SK-N-SH treated with all-trans-retinoic acid at 6 μM for 48 hours (cell line): ENCODE results near the gene DLG1.

Experiments used
- ATAC-seq: fragments of 200-7000 bp; cut with Tn5 transposase; 3 replicates; pipeline ENCODE4 v1.9.1; 2020; ENCODE audit warnings: mild to moderate bottlenecking, moderate library complexity
- ARNTL ChIP-seq: fragments of 450-650 bp; formaldehyde crosslinking; IDR thresholded peaks from 2 replicates; pipeline ENCODE4 v1.5.0; 2020; ENCODE audit warnings: low read depth, mild to moderate bottlenecking, moderate library complexity, borderline replicate concordance
- BACH2 ChIP-seq: fragments of 250-450 bp; sonication (Bioruptor Pico); IDR thresholded peaks from 2 replicates; pipeline ENCODE4 v1.9.0; 2021; ENCODE audit warnings: mild to moderate bottlenecking, borderline replicate concordance
- CSDC2 ChIP-seq: fragments of 250-450 bp; sonication (Bioruptor Pico); IDR thresholded peaks from 2 replicates; pipeline ENCODE4 v1.5.0; 2020; ENCODE audit warnings: mild to moderate bottlenecking, moderate library complexity
- ESRRG ChIP-seq: fragments of 250-450 bp; sonication (Bioruptor Pico); IDR thresholded peaks from 2 replicates; pipeline ENCODE4 v1.6.1; 2021; ENCODE audit warnings: mild to moderate bottlenecking
- GLIS3 ChIP-seq: fragments of 250-450 bp; sonication (Bioruptor Pico); IDR thresholded peaks from 2 replicates; pipeline ENCODE4 v1.5.0; 2020; ENCODE audit warnings: mild to moderate bottlenecking, moderate library complexity
- ISL1 ChIP-seq: fragments of 250-450 bp; sonication (Bioruptor Pico); IDR thresholded peaks from 2 replicates; pipeline ENCODE4 v2.1.2; 2022; ENCODE audit warnings: mild to moderate bottlenecking, moderate library complexity
- OSR1 ChIP-seq: fragments of 250-450 bp; sonication (Bioruptor Pico); IDR thresholded peaks from 2 replicates; pipeline ENCODE4 v1.8.0; 2022; ENCODE audit warnings: moderate library complexity, mild to moderate bottlenecking, inconsistent platforms
- PPARA ChIP-seq: fragments of 250-450 bp; sonication (Bioruptor Pico); IDR thresholded peaks from 2 replicates; pipeline ENCODE4 v1.5.0; 2020; ENCODE audit warnings: mild to moderate bottlenecking, borderline replicate concordance
- RARB ChIP-seq: fragments of 250-450 bp; sonication (Bioruptor Pico); IDR thresholded peaks from 2 replicates; pipeline ENCODE4 v1.8.0; 2021; ENCODE audit warnings: mild to moderate bottlenecking, moderate library complexity
- TCF4 ChIP-seq: fragments of 250-450 bp; sonication (Bioruptor Pico); IDR thresholded peaks from 2 replicates; pipeline ENCODE4 v1.8.0; 2021; ENCODE audit warnings: mild to moderate bottlenecking, moderate library complexity, borderline replicate concordance
- TOX ChIP-seq: fragments of 250-450 bp; sonication (Bioruptor Pico); IDR thresholded peaks from 2 replicates; pipeline ENCODE4 v1.8.0; 2021; ENCODE audit warnings: mild to moderate bottlenecking, moderate library complexity, borderline replicate concordance
- ZC3H10 ChIP-seq: fragments of 250-450 bp; sonication (Bioruptor Pico); IDR thresholded peaks from 2 replicates; pipeline ENCODE4 v1.5.1; 2021; ENCODE audit warnings: mild to moderate bottlenecking, moderate library complexity
- ZFP3 ChIP-seq: fragments of 250-450 bp; sonication (Bioruptor Pico); IDR thresholded peaks from 2 replicates; pipeline ENCODE4 v1.5.0; 2020; ENCODE audit warnings: mild to moderate bottlenecking, moderate library complexity
- ZFP30 ChIP-seq: fragments of 450-650 bp; formaldehyde crosslinking; IDR thresholded peaks from 2 replicates; pipeline ENCODE4 v1.5.0; 2022; ENCODE audit warnings: mild to moderate bottlenecking, moderate library complexity
- ZNF565 ChIP-seq: fragments of 450-650 bp; formaldehyde crosslinking; conservative IDR thresholded peaks from 2 replicates; pipeline ENCODE4 v1.5.0; 2020; ENCODE audit warnings: low read depth, mild to moderate bottlenecking, moderate library complexity
- ZNF70 ChIP-seq: fragments of 450-650 bp; formaldehyde crosslinking; IDR thresholded peaks from 2 replicates; pipeline ENCODE4 v1.5.0; 2020; ENCODE audit warnings: mild to moderate bottlenecking, moderate library complexity
- TF ChIP-seq, protein P1 (sequence below): fragments of 250-450 bp; sonication (Bioruptor Pico); IDR thresholded peaks from 2 replicates; pipeline ENCODE4 v1.5.1; 2020; ENCODE audit warnings: low read depth, mild to moderate bottlenecking, moderate library complexity
- TF ChIP-seq, protein P2 (sequence below): fragments of 250-450 bp; sonication (Bioruptor Pico); IDR thresholded peaks from 2 replicates; pipeline ENCODE4 v1.8.0; 2021; ENCODE audit warnings: low read depth, mild to moderate bottlenecking, moderate library complexity, borderline replicate concordance
- TF ChIP-seq, protein P3 (sequence below): fragments of 250-450 bp; sonication (Bioruptor Pico); IDR thresholded peaks from 2 replicates; pipeline ENCODE4 v1.5.1; 2021; ENCODE audit warnings: mild to moderate bottlenecking, moderate library complexity
- TF ChIP-seq, protein P4 (sequence below): fragments of 250-450 bp; sonication (Bioruptor Pico); IDR thresholded peaks from 2 replicates; pipeline ENCODE4 v1.5.0; 2020; ENCODE audit warnings: mild to moderate bottlenecking, moderate library complexity

Gene DLG1

DNA sequence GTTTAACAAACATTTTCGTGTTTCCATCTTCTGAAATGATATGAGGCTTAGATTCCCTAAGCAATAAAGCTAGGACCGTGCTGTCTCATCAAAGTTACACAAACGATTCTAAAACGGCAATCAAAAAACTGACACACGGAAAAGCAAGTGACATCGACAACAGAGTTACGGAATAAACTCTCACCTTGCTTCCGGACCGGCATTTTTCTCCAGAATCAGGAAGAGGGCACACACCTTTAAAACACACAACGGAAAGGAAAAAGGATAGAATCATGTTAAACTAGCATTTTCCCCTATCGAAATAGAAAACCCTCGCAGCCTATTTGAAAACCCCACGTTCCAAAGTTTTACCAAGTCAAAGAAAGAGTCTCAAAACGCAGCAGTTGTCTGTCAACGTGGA, 1.4 kb downstream of the DLG1 start (continued):
- TF ChIP-seq ARNTL (CRISPR knock-in tag), result no peak

DNA sequence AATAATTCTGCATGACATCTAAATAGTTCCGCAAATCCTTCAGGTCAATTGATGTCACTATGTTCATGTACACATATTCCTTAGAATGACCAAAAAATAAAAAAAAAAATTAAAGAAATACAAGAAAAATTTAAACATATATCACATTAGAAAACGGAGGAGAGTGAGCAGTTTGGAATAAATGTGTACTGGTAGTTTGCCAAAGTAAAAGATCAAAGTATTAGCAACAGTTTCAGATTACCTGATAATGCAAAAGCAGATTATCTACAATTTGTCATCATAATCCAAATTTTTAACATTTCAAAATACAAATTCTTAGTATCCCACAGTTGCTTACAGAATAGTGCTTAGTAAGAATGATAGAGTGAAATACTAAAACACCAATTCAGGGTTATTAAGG, 1.9 kb downstream of the DLG1 start:
- no peak for ATAC-seq
- no peak for TF ChIP-seq TCF4 (CRISPR knock-in tag)
- TF ChIP-seq PPARA (CRISPR knock-in tag), result no peak

DNA sequence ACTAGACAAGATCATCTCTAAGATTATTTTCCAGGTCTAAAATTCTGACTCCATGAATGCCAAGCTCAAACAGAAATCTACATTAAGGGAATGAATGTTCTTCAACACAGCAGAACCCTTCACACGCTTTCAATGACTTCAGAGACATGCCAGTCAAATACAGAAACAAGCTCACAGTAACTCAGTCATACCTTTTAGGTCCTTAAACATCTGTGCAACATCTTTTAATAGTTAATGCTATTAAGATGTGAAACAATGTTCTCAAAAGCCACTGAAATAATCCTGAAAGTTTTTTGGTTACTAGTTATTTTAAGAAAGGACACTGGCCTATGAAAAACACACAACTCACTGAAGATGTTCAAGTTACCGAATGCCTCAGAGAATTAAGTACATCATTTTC, 2.5 kb downstream of the DLG1 start:
- ATAC-seq, result no peak
- TF ChIP-seq, protein P1, sequence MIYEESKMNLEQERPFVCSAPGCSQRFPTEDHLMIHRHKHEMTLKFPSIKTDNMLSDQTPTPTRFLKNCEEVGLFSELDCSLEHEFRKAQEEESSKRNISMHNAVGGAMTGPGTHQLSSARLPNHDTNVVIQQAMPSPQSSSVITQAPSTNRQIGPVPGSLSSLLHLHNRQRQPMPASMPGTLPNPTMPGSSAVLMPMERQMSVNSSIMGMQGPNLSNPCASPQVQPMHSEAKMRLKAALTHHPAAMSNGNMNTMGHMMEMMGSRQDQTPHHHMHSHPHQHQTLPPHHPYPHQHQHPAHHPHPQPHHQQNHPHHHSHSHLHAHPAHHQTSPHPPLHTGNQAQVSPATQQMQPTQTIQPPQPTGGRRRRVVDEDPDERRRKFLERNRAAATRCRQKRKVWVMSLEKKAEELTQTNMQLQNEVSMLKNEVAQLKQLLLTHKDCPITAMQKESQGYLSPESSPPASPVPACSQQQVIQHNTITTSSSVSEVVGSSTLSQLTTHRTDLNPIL (CRISPR knock-in tag), result no peak
- TF ChIP-seq ZFP3 (CRISPR knock-in tag) (no peak), TCF4 (CRISPR knock-in tag) (no peak), RARB (no peak), BACH2 (CRISPR knock-in tag) (no peak), CSDC2 (CRISPR knock-in tag) (no peak), ZC3H10 (CRISPR knock-in tag) (no peak), TOX (CRISPR knock-in tag) (no peak)

DNA sequence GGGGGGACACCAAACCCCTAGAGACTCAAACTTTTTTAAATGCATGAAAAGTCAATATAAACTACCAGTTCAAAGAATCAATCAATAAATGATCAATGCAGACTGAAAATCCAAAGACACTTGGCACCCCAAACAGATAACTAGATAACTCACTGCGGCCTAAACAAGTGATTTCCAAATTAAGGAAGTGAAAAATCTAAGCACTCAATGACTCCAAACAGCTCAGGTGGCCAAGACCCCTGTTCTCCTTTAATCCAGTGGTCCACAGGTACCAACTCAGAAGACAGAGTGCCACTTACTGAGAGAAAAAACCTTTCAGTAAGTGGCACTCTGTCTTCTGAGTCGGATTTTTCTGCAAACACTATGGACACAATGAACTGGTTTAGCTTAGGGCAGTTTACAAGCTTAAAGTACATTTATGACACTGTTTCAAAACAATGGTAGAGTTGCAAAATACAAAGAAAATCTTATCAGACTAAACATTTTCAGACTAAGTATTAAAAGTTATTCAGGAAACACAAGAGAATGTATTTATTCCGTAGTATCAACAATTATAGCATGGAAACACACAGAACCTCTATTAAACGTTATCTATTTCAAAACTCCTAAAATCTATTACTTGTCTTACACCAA, 4.7 kb downstream of the DLG1 start:
- TF ChIP-seq, protein P2, sequence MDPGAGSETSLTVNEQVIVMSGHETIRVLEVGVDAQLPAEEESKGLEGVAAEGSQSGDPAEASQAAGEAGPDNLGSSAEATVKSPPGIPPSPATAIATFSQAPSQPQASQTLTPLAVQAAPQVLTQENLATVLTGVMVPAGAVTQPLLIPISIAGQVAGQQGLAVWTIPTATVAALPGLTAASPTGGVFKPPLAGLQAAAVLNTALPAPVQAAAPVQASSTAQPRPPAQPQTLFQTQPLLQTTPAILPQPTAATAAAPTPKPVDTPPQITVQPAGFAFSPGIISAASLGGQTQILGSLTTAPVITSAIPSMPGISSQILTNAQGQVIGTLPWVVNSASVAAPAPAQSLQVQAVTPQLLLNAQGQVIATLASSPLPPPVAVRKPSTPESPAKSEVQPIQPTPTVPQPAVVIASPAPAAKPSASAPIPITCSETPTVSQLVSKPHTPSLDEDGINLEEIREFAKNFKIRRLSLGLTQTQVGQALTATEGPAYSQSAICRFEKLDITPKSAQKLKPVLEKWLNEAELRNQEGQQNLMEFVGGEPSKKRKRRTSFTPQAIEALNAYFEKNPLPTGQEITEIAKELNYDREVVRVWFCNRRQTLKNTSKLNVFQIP (CRISPR knock-in tag), result no peak
- no peak for TF ChIP-seq ARNTL (CRISPR knock-in tag)
- TF ChIP-seq TCF4 (CRISPR knock-in tag), result no peak
- no peak for TF ChIP-seq GLIS3 (CRISPR knock-in tag)
- no peak for TF ChIP-seq ZFP3 (CRISPR knock-in tag)
- no peak for TF ChIP-seq ISL1 (CRISPR knock-in tag)
- no peak for TF ChIP-seq BACH2 (CRISPR knock-in tag)
- TF ChIP-seq OSR1 (CRISPR knock-in tag), result no peak
- TF ChIP-seq ESRRG (CRISPR knock-in tag), result no peak
- TF ChIP-seq, protein P3, sequence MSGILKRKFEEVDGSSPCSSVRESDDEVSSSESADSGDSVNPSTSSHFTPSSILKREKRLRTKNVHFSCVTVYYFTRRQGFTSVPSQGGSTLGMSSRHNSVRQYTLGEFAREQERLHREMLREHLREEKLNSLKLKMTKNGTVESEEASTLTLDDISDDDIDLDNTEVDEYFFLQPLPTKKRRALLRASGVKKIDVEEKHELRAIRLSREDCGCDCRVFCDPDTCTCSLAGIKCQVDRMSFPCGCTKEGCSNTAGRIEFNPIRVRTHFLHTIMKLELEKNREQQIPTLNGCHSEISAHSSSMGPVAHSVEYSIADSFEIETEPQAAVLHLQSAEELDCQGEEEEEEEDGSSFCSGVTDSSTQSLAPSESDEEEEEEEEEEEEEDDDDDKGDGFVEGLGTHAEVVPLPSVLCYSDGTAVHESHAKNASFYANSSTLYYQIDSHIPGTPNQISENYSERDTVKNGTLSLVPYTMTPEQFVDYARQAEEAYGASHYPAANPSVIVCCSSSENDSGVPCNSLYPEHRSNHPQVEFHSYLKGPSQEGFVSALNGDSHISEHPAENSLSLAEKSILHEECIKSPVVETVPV (CRISPR knock-in tag), result no peak
- no peak for TF ChIP-seq ZC3H10 (CRISPR knock-in tag)
- TF ChIP-seq, protein P4, sequence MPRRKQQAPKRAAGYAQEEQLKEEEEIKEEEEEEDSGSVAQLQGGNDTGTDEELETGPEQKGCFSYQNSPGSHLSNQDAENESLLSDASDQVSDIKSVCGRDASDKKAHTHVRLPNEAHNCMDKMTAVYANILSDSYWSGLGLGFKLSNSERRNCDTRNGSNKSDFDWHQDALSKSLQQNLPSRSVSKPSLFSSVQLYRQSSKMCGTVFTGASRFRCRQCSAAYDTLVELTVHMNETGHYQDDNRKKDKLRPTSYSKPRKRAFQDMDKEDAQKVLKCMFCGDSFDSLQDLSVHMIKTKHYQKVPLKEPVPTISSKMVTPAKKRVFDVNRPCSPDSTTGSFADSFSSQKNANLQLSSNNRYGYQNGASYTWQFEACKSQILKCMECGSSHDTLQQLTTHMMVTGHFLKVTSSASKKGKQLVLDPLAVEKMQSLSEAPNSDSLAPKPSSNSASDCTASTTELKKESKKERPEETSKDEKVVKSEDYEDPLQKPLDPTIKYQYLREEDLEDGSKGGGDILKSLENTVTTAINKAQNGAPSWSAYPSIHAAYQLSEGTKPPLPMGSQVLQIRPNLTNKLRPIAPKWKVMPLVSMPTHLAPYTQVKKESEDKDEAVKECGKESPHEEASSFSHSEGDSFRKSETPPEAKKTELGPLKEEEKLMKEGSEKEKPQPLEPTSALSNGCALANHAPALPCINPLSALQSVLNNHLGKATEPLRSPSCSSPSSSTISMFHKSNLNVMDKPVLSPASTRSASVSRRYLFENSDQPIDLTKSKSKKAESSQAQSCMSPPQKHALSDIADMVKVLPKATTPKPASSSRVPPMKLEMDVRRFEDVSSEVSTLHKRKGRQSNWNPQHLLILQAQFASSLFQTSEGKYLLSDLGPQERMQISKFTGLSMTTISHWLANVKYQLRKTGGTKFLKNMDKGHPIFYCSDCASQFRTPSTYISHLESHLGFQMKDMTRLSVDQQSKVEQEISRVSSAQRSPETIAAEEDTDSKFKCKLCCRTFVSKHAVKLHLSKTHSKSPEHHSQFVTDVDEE, result no peak
- no peak for TF ChIP-seq ZNF70 (CRISPR knock-in tag)
- TF ChIP-seq ZNF565 (CRISPR knock-in tag), result no peak
- TF ChIP-seq CSDC2 (CRISPR knock-in tag), result no peak
- TF ChIP-seq RARB, result no peak
- TF ChIP-seq TOX (CRISPR knock-in tag), result no peak
- TF ChIP-seq ZFP30 (CRISPR knock-in tag), result no peak
- ATAC-seq, result no peak
